ENCODE data around the gene OR2V1.
A peak's percentile ranks its signal among the peaks of the same experiment; 100 is the strongest.
"Not testable (repeated sequence)": the region's sequence is repeated elsewhere in the genome, so short reads cannot be mapped to it uniquely, and the experiment has no call there.

Gene OR2V1

GRCh38 chr5:181171782-181172181, 40.8 kb upstream of the OR2V1 start:
- Histone ChIP-seq H3K4me3 (no peak overlapping the region), H3K9me3 (no peaks in the 10 kb centered on the region), H3K4me1 (peaks cover 0 to 20% (median 3%) of the 10 kb centered on the region in 4 donors), H3K27ac (no peak overlapping the region), H3K27me3 (peaks cover 7 to 95% of the 10 kb centered on the region in 2 donors), H3K36me3 (no peaks in the 10 kb centered on the region)
- TF ChIP-seq CTCF (IDR thresholded peaks at IDR 0.05), result no peak
- intact Hi-C loops (cut with DNase I; ENCODE audit: low total_unique reads), result no loop called here
- no peak for DNase-seq

GRCh38 chr5:181170996-181171395, 40.0 kb upstream of the OR2V1 start:
- Histone ChIP-seq H3K4me1 (peaks cover 0 to 20% (median 3%) of the 10 kb centered on the region in 4 donors), H3K4me3 (no peak overlapping the region), H3K27me3 (peaks cover 7 to 96% of the 10 kb centered on the region in 2 donors), H3K36me3 (no peaks in the 10 kb centered on the region), H3K27ac (no peak overlapping the region), H3K9me3 (no peaks in the 10 kb centered on the region)
- DNase-seq, result no peak
- intact Hi-C loops (cut with DNase I; ENCODE audit: low total_unique reads), result no loop called here
- TF ChIP-seq CTCF (IDR thresholded peaks at IDR 0.05), result no peak

GRCh38 chr5:181170237-181170825, 39.4 kb upstream of the OR2V1 start:
- Histone ChIP-seq H3K4me3 (no peak overlapping the region), H3K27ac (no peak overlapping the region), H3K36me3 (no peaks in the 10 kb centered on the region), H3K27me3 (peaks cover 7 to 97% of the 10 kb centered on the region in 2 donors), H3K9me3 (no peaks in the 10 kb centered on the region), H3K4me1 (peaks cover 0 to 20% (median 3%) of the 10 kb centered on the region in 4 donors)
- TF ChIP-seq CTCF (IDR thresholded peaks at IDR 0.05), result no peak
- DNase-seq, result peak in 1 of 2 donors; percentile 27
- intact Hi-C loops (cut with DNase I; ENCODE audit: low total_unique reads), result no loop called here

- H3K27ac ChIP-seq; intact Hi-C loops (cut with DNase I; ENCODE audit: low total_unique reads); H3K9me3 ChIP-seq; H3K4me3 ChIP-seq; H3K36me3 ChIP-seq: not testable (repeated sequence)
- peak in 1 of 2 donors; percentile 60 for DNase-seq
- peaks cover 7 to 96% of the 10 kb centered on the region in 2 donors for H3K27me3 ChIP-seq
- peaks cover 0 to 20% (median 3%) of the 10 kb centered on the region in 4 donors for H3K4me1 ChIP-seq
Observed at GRCh38 chr5:181169459-181170236, 38.7 kb upstream of the OR2V1 start.

- no peak for TF ChIP-seq CTCF (IDR thresholded peaks at IDR 0.05)
- H3K27me3 ChIP-seq, result peaks cover 0 to 93% of the 10 kb centered on the region in 2 donors
- intact Hi-C loops (cut with DNase I; ENCODE audit: low total_unique reads), result no loop called here
- no peaks in the 10 kb centered on the region for H3K9me3 ChIP-seq
- no peak overlapping the region for H3K4me3 ChIP-seq
- no peaks in the 10 kb centered on the region for H3K36me3 ChIP-seq
- DNase-seq, result peak in 1 of 2 donors; percentile 1
- H3K27ac ChIP-seq, result no peak overlapping the region
- H3K4me1 ChIP-seq, result peaks cover 0 to 17% (median 3%) of the 10 kb centered on the region in 4 donors
Observed at GRCh38 chr5:181168595-181169118, 37.7 kb upstream of the OR2V1 start.

All from tibial artery (tissue), 4 donors.